Endothelial cell of umbilical vein (primary cell): ENCODE results near the gene PTPRQ.

Experiments
- CTCF ChIP-seq, 2 donors: IDR thresholded peaks; 1 replicate in 1 of 2; 2 replicates in 1 of 2; pipeline ENCODE4 v1.5.1; 2011; ENCODE audit warnings: low read length in 2 of 2, mild to moderate bottlenecking in 2 of 2, moderate library complexity in 2 of 2, control low read depth in 1 of 2, inconsistent platforms in 1 of 2, low read depth in 1 of 2; ENCODE audit not compliant: insufficient read depth in 1 of 2; ENCODE audit errors: extremely low read depth in 1 of 2
- EZH2 ChIP-seq: IDR thresholded peaks from 2 replicates; pipeline ENCODE4 v1.6.1; 2012; ENCODE audit warnings: borderline replicate concordance, low read depth, mild to moderate bottlenecking, moderate library complexity, low read length, inconsistent platforms; ENCODE audit not compliant: severe bottlenecking
- JUN ChIP-seq: IDR thresholded peaks from 2 replicates; pipeline ENCODE4 v1.6.1; 2011; ENCODE audit warnings: borderline replicate concordance, low read depth; ENCODE audit not compliant: insufficient read length, insufficient read depth
- MAX ChIP-seq: IDR thresholded peaks from 2 replicates; pipeline ENCODE4 v1.6.1; 2011; ENCODE audit not compliant: insufficient read depth, insufficient read length
- POLR2A ChIP-seq: IDR thresholded peaks from 2 replicates; pipeline ENCODE4 v1.6.1; 2012; ENCODE audit warnings: low read depth, mild to moderate bottlenecking, control low read depth, low read length

- TF ChIP-seq MAX (no peak), CTCF (IDR thresholded peaks at IDR 0.05; ENCODE audit: extremely low read depth in 1 of 2, insufficient read depth in 1 of 2, low read depth in 1 of 2, low read length in 2 of 2) (no peak), POLR2A (no peak), EZH2 (no peak), JUN (no peak)
These were observed 263.8 kb downstream of the PTPRQ start for GRCh38 chr12:80707830-80708258.
